DOHH2 (cell line): Measurements from ENCODE around the gene AP1S3.
"Not testable (repeated sequence)": the region's sequence is repeated elsewhere in the genome, so short reads cannot be mapped to it uniquely, and the experiment has no call there.

ENCODE experiments used
- CTCF ChIP-seq: fragments of 200-600 bp; sonication (generic); IDR thresholded peaks from one replicate; pipeline ENCODE4 v1.5.1; 2014; ENCODE audit warnings: antibody characterized with exemption, mild to moderate bottlenecking, low read depth, low read length; ENCODE audit not compliant: poor library complexity, severe bottlenecking
- EZH2phosphoT487 ChIP-seq: fragments of 200-600 bp; sonication (generic); IDR thresholded peaks from 2 replicates; pipeline ENCODE4 v1.6.1; 2017; ENCODE audit warnings: borderline replicate concordance, mild to moderate bottlenecking, antibody characterized with exemption, low read length, moderate library complexity, mixed read lengths

- not testable (repeated sequence) for TF ChIP-seq CTCF, EZH2phosphoT487
Measured at GRCh38 chr2:223761746-223762145, 75.6 kb downstream of the AP1S3 start.
